Adrenal gland (tissue), 12 donors: ENCODE results near the gene KRT80. TPM values are rescaled to one million over a fixed set of nuclear protein-coding genes. Genes with fewer than 3 reads are reported as not detected.
A peak's percentile ranks its signal among the peaks of the same experiment; 100 is the strongest.

Experiments used
- DNase-seq, 7 donors: peaks; one replicate each; pipeline ENCODE4 v3.0.0-alpha.2; 2019 to 2020
- H3K27ac ChIP-seq, 5 donors: fragments of 200-600 bp; sonication (generic) in 4 of 5; 1 replicate in 3 of 5; 2 replicates in 2 of 5; pipeline versions ENCODE4 v1.5.1 to v1.8.0; 2016 to 2020; ENCODE audit warnings: mild to moderate bottlenecking in 1 of 5
- H3K27me3 ChIP-seq: fragments of 200-600 bp; 2 replicates; pipeline ENCODE4 v1.8.0; 2021
- H3K36me3 ChIP-seq, 2 donors: fragments of 200-600 bp; replicated peaks in 1 of 2; 1 replicate in 1 of 2; 2 replicates in 1 of 2; pipeline versions ENCODE4 v1.5.1 to v1.8.0; 2018 to 2022
- H3K4me1 ChIP-seq, 2 donors: fragments of 200-600 bp; replicated peaks in 1 of 2; 1 replicate in 1 of 2; 2 replicates in 1 of 2; pipeline versions ENCODE4 v1.5.1 to v1.8.0; 2018 to 2021
- H3K4me3 ChIP-seq, 4 donors: fragments of 200-600 bp; sonication (generic) in 3 of 4; one replicate each; pipeline ENCODE4 v1.5.1; 2016 to 2018
- H3K9me3 ChIP-seq, 3 donors: fragments of 200-600 bp; sonication (generic) in 1 of 3; replicated peaks in 1 of 3; 1 replicate in 2 of 3; 2 replicates in 1 of 3; pipeline versions ENCODE4 v1.5.1 to v1.8.0; 2016 to 2021
- POLR2A ChIP-seq, 2 donors: fragments of 450-650 bp; IDR thresholded peaks; one replicate each; pipeline ENCODE4 v1.6.1; 2017; ENCODE audit warnings: antibody characterized with exemption in 2 of 2, mild to moderate bottlenecking in 2 of 2, moderate library complexity in 1 of 2
- WGBS, 4 donors: extraction: QIAGEN DNeasy Blood & Tissue Kit in 2 of 4; methylation state at CpG; one replicate each; pipeline versions ENCODE4 v1.1.5 to v1.1.7; 2013 to 2017; 5-methylcytosine and 5-hydroxymethylcytosine counted together
- intact Hi-C, 2 donors: fragments of 100-400 bp; cut with DNase I; formaldehyde crosslinking; loops; one replicate each; pipeline versions ENCODE4 v1.14.1 to v1.15.0; 2022 to 2023
- polyA plus RNA-seq, 3 donors: library from polyadenylated mRNA; stranded (reverse); fragments of 200-250 nt in 2 of 3; fragments of 350-450 nt in 1 of 3; fragmentation: Illumina TruSeq in 1 of 3; extraction: RNeasy Lipid Tissue Mini Kit (QIAGEN cat#74804) in 1 of 3; gene quantifications; one replicate each; pipeline ENCODE4 v1.2.3, GENCODE V29; 2013 to 2014
- total RNA-seq, 9 donors: library from RNA; depleted of rRNA in 4 of 9; stranded (reverse); fragments of >200 nt in 4 of 9; fragments of 120-200 nt in 1 of 9; fragmentation: NEBNext Ultra II Directional in 1 of 9; extraction: Animal tissue kit (Norgen Biotek cat#: 25700) in 1 of 9; gene quantifications; one replicate each; pipeline versions ENCODE4 v1.1.0 to v1.2.4, GENCODE V29; 2013 to 2023
- TF ChIP-seq, protein P1 (sequence below), 6 experiments: fragments of 450-650 bp in 4 of 6; fragments of 200-600 bp in 2 of 6; sonication (generic) in 1 of 6; IDR thresholded peaks; 1 replicate in 5 of 6; 2 replicates in 1 of 6; pipeline versions ENCODE4 v1.5.1 to v1.8.0; 2016 to 2021; ENCODE audit warnings: antibody characterized with exemption in 6 of 6, mild to moderate bottlenecking in 2 of 6, moderate library complexity in 1 of 6
- donor health status: healthy with polysubstance abuse.
- donor health status: Bipolar disorder and iron deficiency.
- donor health status: DM: yes; HTN: yes; CAD: no.
- donor health status: DM: no; HTN: no; CAD: no.
- donor health status: DM: no; HTN: no; CAD: no.
- donor health status: DM: yes; HTN: yes; CAD: no.

Gene KRT80
- total and polyA plus RNA-seq, 12 donors, result 0.95 to 14.6 (median 3.8) TPM

DNA sequence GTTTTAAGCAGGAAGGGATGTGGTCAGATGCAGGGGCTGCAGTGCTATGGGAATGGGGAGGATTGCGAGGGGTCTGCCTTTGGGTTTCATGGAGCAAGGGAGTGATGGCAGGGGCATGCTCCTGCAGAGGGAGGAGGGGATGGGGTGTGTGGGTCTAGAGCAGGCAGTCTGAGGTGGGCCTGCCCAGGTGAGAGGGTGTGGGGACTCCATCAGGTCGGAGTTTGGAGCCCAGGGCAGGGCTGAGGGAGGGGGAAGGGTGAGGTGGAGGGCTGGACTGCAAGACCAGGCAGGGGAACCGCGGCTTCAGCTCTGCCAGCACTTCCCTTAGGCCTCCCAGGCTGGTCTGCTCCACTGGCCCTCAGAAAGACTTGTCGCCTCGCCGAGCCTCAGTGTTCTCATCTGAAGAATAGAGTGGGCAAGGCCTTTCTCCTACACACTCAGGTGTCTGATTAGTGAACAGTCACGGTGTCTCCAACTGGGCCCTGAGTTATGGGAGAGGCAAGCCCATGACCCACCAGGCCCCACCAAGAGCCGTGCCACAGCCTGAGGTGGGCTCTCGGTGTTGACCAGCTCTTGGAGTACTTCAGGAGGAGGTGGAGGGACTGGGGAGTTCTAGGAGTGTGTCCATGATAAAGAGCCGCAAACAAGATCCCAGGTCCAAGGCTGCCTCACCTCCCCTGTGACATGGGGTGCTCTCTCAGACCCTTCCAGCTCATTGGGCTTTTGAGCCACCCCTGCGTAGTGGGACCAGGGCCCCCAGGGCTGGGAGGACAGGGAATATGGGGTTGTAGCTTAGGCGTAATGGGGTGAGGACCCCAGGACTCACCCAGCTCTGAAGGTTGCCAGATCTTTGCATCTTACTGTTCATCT is 20.1 kb upstream of the KRT80 start:
- Histone ChIP-seq H3K9me3 (no peaks in the 10 kb centered on the region), H3K4me1 (peaks cover 5 to 26% of the 10 kb centered on the region in 2 donors), H3K36me3 (no peaks in the 10 kb centered on the region), H3K27me3 (no peaks in the 10 kb centered on the region), H3K27ac (no peak overlapping the region), H3K4me3 (no peak overlapping the region)
- TF ChIP-seq POLR2A (IDR thresholded peaks at IDR 0.05), result no peak
- TF ChIP-seq, protein P1, sequence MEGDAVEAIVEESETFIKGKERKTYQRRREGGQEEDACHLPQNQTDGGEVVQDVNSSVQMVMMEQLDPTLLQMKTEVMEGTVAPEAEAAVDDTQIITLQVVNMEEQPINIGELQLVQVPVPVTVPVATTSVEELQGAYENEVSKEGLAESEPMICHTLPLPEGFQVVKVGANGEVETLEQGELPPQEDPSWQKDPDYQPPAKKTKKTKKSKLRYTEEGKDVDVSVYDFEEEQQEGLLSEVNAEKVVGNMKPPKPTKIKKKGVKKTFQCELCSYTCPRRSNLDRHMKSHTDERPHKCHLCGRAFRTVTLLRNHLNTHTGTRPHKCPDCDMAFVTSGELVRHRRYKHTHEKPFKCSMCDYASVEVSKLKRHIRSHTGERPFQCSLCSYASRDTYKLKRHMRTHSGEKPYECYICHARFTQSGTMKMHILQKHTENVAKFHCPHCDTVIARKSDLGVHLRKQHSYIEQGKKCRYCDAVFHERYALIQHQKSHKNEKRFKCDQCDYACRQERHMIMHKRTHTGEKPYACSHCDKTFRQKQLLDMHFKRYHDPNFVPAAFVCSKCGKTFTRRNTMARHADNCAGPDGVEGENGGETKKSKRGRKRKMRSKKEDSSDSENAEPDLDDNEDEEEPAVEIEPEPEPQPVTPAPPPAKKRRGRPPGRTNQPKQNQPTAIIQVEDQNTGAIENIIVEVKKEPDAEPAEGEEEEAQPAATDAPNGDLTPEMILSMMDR (IDR thresholded peaks at IDR 0.05), result no peak
- intact Hi-C loops, result loop anchor here (2.0 to 10.0 kb wide), 2 partner anchors 45 to 113 kb away; partner anchors contain the start of gene KRT83 (in 1 of the 2)
- WGBS, 4 donors, result 92 to 99% (median 95%) methylated on average over 8 to 13 of the region's 13 CpGs
- peak in 2 of 7 donors; percentile 10 to 15 for DNase-seq

DNA sequence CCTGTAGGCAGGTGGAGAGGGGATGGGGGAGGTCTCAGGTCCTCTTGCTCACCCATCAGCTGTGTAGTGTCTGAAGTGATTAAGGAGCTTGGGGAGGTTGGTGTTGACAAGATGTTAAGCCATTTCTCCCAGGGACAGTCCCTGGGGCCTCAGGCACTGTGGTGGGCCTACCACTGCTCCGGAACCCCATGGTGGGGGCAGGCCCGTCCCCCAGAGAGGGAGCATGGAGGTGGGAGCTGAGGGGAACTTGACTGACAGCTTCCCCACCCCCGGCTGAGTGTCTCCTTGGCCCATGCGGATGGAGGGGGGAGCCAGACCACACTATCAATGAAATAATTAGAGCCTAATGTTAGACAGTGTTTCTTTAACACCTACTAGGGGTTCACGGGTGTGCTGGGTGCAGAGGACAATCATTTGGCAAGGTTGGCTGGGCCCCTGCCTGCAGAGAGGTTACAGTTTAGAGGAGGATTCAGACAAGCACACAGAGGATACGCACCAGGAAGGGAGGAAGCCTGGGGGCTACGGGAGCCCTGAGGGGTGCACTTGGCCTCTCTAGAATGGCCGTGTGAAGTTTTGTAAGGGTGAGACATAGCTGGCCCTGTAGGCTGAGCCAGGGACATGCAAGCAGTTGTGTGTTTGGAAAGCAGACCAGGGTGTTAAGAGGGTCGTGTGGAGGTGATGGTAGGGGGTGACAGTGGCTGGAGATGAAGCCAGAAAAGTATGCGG is 19.3 kb upstream of the KRT80 start:
- 76 to 86% (median 78%) methylated on average over 7 to 10 of the region's 10 CpGs for WGBS, 4 donors
- H3K4me3 ChIP-seq, result no peak overlapping the region
- no peaks in the 10 kb centered on the region for H3K36me3 ChIP-seq
- intact Hi-C loops, result loop anchor here in 1 of 2 donors (10.0 kb wide), 1 partner anchor 114 kb away; the partner anchor contains the start of gene KRT83
- peak in 1 of 7 donors; percentile 14 for DNase-seq
- H3K9me3 ChIP-seq, result no peaks in the 10 kb centered on the region
- TF ChIP-seq, protein P1 (IDR thresholded peaks at IDR 0.05), result no peak
- TF ChIP-seq POLR2A (IDR thresholded peaks at IDR 0.05), result no peak
- no peaks in the 10 kb centered on the region for H3K27me3 ChIP-seq
- peak overlapping the region in 1 of 5 donors; percentile 24 for H3K27ac ChIP-seq
- H3K4me1 ChIP-seq, result peaks cover 5 to 21% of the 10 kb centered on the region in 2 donors

DNA sequence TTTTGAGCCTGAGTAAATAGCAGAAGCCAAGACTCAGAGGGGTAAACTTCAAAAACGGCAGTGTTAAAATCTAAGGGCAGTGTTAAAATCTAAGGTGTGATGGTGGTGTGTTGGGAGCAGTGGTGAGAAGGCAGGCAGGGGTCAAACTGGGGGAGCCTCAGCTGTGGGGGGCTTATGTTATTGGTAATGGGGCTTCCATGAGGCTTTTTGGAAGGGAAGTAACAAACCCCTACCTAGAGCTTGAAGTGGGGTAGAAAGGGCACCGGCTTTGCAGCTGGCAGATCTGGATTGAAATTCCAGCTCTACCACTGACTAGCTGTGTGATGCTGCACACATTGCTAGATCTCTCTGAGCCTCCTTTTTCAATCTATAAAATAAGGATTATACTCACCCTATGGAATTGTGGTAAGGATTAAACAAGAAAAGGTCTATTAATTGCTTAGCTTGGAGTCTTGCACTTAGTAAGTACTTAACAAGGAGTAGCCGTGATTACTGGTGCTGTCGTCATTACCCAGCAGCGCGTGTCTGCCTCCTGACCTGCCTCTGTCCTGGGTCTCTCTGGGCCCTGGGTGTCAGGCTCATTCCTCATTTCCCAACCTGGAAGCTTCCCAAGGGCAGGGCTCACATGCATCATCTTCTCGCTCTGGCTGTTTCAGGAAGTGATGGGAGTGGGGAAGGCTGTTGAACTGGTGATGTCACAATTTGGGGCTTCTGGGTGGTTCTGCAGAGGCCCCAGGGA is 18.5 kb upstream of the KRT80 start:
- no peaks in the 10 kb centered on the region for H3K27me3 ChIP-seq
- H3K36me3 ChIP-seq, result no peaks in the 10 kb centered on the region
- no peak for TF ChIP-seq POLR2A (IDR thresholded peaks at IDR 0.05)
- H3K27ac ChIP-seq, result no peak overlapping the region
- no peaks in the 10 kb centered on the region for H3K9me3 ChIP-seq
- no peak overlapping the region for H3K4me3 ChIP-seq
- 52 to 71% (median 67%) methylated on average over 7 of the region's 7 CpGs for WGBS, 4 donors
- intact Hi-C loops, result loop anchor here in 1 of 2 donors (10.0 kb wide), 1 partner anchor 114 kb away; the partner anchor contains the start of gene KRT83
- peak in 6 of 7 donors; percentile 82 to 92 (median 85) for DNase-seq
- H3K4me1 ChIP-seq, result peaks cover 5 to 21% of the 10 kb centered on the region in 2 donors

DNA sequence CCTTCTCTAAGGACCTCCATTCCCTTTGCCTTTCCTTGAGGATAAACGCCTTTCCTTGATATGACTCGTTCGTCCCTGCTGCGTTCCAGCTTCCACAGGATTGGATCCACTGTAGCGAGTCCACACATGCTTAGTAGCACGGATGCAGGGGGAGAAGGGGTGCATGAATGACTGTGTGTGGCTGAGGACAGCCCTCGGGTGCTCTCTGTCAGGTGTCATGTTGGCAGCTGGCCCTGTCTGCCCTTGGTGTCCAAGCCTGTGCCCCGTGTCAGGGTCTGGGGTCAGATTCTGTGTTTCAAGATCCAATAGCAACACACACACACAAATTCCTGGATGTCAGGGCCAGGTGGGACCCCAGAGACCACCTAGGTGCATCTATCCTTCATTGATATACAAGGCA is 17.5 kb upstream of the KRT80 start:
- intact Hi-C loops, result no loop called here
- no peaks in the 10 kb centered on the region for H3K27me3 ChIP-seq
- 64 to 76% (median 69%) methylated on average over 6 to 8 of the region's 8 CpGs for WGBS, 4 donors
- peak in 2 of 7 donors; percentile 36 to 58 for DNase-seq
- H3K36me3 ChIP-seq, result no peaks in the 10 kb centered on the region
- no peaks in the 10 kb centered on the region for H3K9me3 ChIP-seq
- peaks cover 5 to 21% of the 10 kb centered on the region in 2 donors for H3K4me1 ChIP-seq
- no peak overlapping the region for H3K27ac ChIP-seq
- no peak overlapping the region for H3K4me3 ChIP-seq
- TF ChIP-seq, protein P1 (IDR thresholded peaks at IDR 0.05), result no peak
- no peak for TF ChIP-seq POLR2A (IDR thresholded peaks at IDR 0.05)
